GM18511 (cell line): ENCODE results near the gene KRTAP1-1.
"Not testable (repeated sequence)": the region's sequence is repeated elsewhere in the genome, so short reads cannot be mapped to it uniquely, and the experiment has no call there.

Experiments used
- ATAC-seq: cut with Tn5 transposase; IDR thresholded peaks from one replicate; pipeline ENCODE4 v1.9.1; 2021; ENCODE audit warnings: mild to moderate bottlenecking, moderate library complexity; ENCODE audit not compliant: unreplicated experiment

Gene KRTAP1-1

GRCh38 chr17:41013181-41013580, 28.1 kb downstream of the KRTAP1-1 start:
- no peak for ATAC-seq

- ATAC-seq = no peak
Measured at GRCh38 chr17:41012326-41013120, 28.7 kb downstream of the KRTAP1-1 start.

- ATAC-seq = no peak
Measured at GRCh38 chr17:41010441-41010840, 30.8 kb downstream of the KRTAP1-1 start.

- ATAC-seq = no peak
Measured at GRCh38 chr17:41009936-41010335, 31.3 kb downstream of the KRTAP1-1 start.

- no peak for ATAC-seq
Measured at GRCh38 chr17:41009301-41009760, 31.9 kb downstream of the KRTAP1-1 start.

- no peak for ATAC-seq
Measured at GRCh38 chr17:41008811-41009210, 32.4 kb downstream of the KRTAP1-1 start, which contains the start of gene KRTAP3-1. Gene KRTAP3-1, minus strand, starts transcription at chr17:41009128. Its CDS starts 54 bp downstream, at chr17:41009074.

- ATAC-seq = no peak
Measured at GRCh38 chr17:41004397-41004796, 36.9 kb downstream of the KRTAP1-1 start.

- ATAC-seq = no peak
Measured at GRCh38 chr17:41003926-41004325, 37.3 kb downstream of the KRTAP1-1 start.

- no peak for ATAC-seq
Measured at GRCh38 chr17:41002814-41003213, 38.4 kb downstream of the KRTAP1-1 start.

GRCh38 chr17:41001795-41002194, 39.5 kb downstream of the KRTAP1-1 start:
- no peak for ATAC-seq

- ATAC-seq = not testable (repeated sequence)
Measured at GRCh38 chr17:40999563-40999962, 41.7 kb downstream of the KRTAP1-1 start, which contains the start of gene KRTAP3-2. Gene KRTAP3-2, minus strand, starts transcription at chr17:40999906. Its CDS starts 53 bp downstream, at chr17:40999853.

GRCh38 chr17:40997361-40997760, 43.9 kb downstream of the KRTAP1-1 start:
- no peak for ATAC-seq

GRCh38 chr17:40996829-40997228, 44.4 kb downstream of the KRTAP1-1 start:
- ATAC-seq = no peak

GRCh38 chr17:40995116-40995515, 46.1 kb downstream of the KRTAP1-1 start:
- ATAC-seq = no peak

- no peak for ATAC-seq
Measured at GRCh38 chr17:40993839-40994238, 47.4 kb downstream of the KRTAP1-1 start, which contains the start of gene KRTAP3-3. Gene KRTAP3-3, minus strand, starts transcription at chr17:40994164. Its CDS starts 67 bp downstream, at chr17:40994097.

GRCh38 chr17:40993084-40993483, 48.2 kb downstream of the KRTAP1-1 start:
- ATAC-seq = no peak

- no peak for ATAC-seq
Measured at GRCh38 chr17:40992666-40993065, 48.6 kb downstream of the KRTAP1-1 start.
